K562 (cell line): Measurements from ENCODE around the gene ISYNA1. TPM values are rescaled to one million over a fixed set of nuclear protein-coding genes. Genes with fewer than 3 reads are reported as not detected.
A peak's percentile ranks its signal among the peaks of the same experiment; 100 is the strongest.

Source experiments
- ATF3 ChIP-seq, 2 experiments: fragments of 450-650 bp in 1 of 2; sonication (generic) in 1 of 2; formaldehyde crosslinking in 1 of 2; IDR thresholded peaks in 1 of 2; conservative IDR thresholded peaks in 1 of 2; 2 replicates each; pipeline versions ENCODE4 v1.6.1 to v1.8.1; 2016 to 2023; ENCODE audit warnings: mild to moderate bottlenecking in 2 of 2, moderate library complexity in 2 of 2, inconsistent platforms in 1 of 2, missing genetic modification reagents in 1 of 2
- CBX5 ChIP-seq: IDR thresholded peaks from 2 replicates; pipeline ENCODE4 v1.6.1; 2014; ENCODE audit warnings: low read depth, borderline replicate concordance
- CHAMP1 ChIP-seq: fragments of 450-650 bp; IDR thresholded peaks from 2 replicates; pipeline ENCODE4 v1.6.1; 2016; ENCODE audit warnings: mild to moderate bottlenecking
- CHD4 ChIP-seq: fragments of 200-600 bp; sonication (generic); IDR thresholded peaks from 3 replicates; pipeline ENCODE4 v1.6.1; 2012; ENCODE audit warnings: low read depth, mild to moderate bottlenecking, mixed read lengths, low read length, inconsistent platforms; ENCODE audit not compliant: insufficient read depth, insufficient replicate concordance, poor library complexity, severe bottlenecking
- EP300 ChIP-seq: IDR thresholded peaks from 2 replicates; pipeline ENCODE4 v1.6.1; 2012; ENCODE audit warnings: low read length, improper control_type of control experiment
- HDAC8 ChIP-seq: fragments of 450-650 bp; IDR thresholded peaks from 2 replicates; pipeline ENCODE4 v1.6.1; 2016; ENCODE audit warnings: mild to moderate bottlenecking, missing genetic modification characterization, moderate library complexity, missing compliant biosample characterization
- MECOM ChIP-seq: fragments of 250-450 bp; sonication (Bioruptor Pico); IDR thresholded peaks from 2 replicates; pipeline ENCODE4 v1.8.0; 2022; ENCODE audit warnings: inconsistent platforms
- POLR2AphosphoS2 ChIP-seq: IDR thresholded peaks from 2 replicates; pipeline ENCODE4 v1.6.1; 2012; ENCODE audit warnings: low read length, improper control_type of control experiment
- PPARD ChIP-seq: fragments of 250-450 bp; sonication (Bioruptor Pico); IDR thresholded peaks from 2 replicates; pipeline ENCODE4 v1.8.0; 2022; ENCODE audit warnings: inconsistent platforms, mild to moderate bottlenecking, moderate library complexity
- RBM22 ChIP-seq: fragments of 200-400 bp; formaldehyde crosslinking; IDR thresholded peaks from 2 replicates; pipeline ENCODE4 v1.6.1; 2018; ENCODE audit warnings: low read length, low read depth; ENCODE audit not compliant: poor library complexity, severe bottlenecking
- SAP30 ChIP-seq: fragments of 200-600 bp; sonication (generic); IDR thresholded peaks from 2 replicates; pipeline ENCODE4 v1.6.1; 2012; ENCODE audit warnings: borderline replicate concordance, low read depth, mild to moderate bottlenecking, moderate library complexity, low read length, control low read depth, inconsistent platforms; ENCODE audit not compliant: insufficient read depth, poor library complexity, severe bottlenecking
- SNRNP70 ChIP-seq: fragments of 200-400 bp; formaldehyde crosslinking; optimal IDR thresholded peaks from 2 replicates; pipeline ENCODE3; 2017; ENCODE audit warnings: low read depth, low read length
- ZKSCAN8 ChIP-seq: fragments of 200-800 bp; sonication (Bioruptor generic); IDR thresholded peaks from 2 replicates; pipeline ENCODE4 v1.6.1; 2016; ENCODE audit warnings: missing genetic modification characterization, missing compliant biosample characterization
- ZNF143 ChIP-seq: sonication (generic); formaldehyde crosslinking; IDR thresholded peaks from 2 replicates; pipeline ENCODE4 v1.9.0; 2022; ENCODE audit warnings: mild to moderate bottlenecking, missing genetic modification reagents
- ZNF347 ChIP-seq: fragments of 450-650 bp; formaldehyde crosslinking; IDR thresholded peaks from 2 replicates; pipeline ENCODE4 v1.4.0; 2020; ENCODE audit warnings: low read depth, mild to moderate bottlenecking, moderate library complexity
- ZNF431 ChIP-seq: sonication (generic); formaldehyde crosslinking; IDR thresholded peaks from 2 replicates; pipeline ENCODE4 v1.8.0; 2022; ENCODE audit warnings: mild to moderate bottlenecking, missing genetic modification reagents
- ZNF699 ChIP-seq: fragments of 250-450 bp; sonication (Bioruptor Pico); IDR thresholded peaks from 2 replicates; pipeline ENCODE4 v1.8.0; 2021; ENCODE audit warnings: mild to moderate bottlenecking, moderate library complexity; ENCODE audit not compliant: insufficient replicate concordance
- polyA plus RNA-seq, 8 experiments: library from polyadenylated mRNA; depleted of rRNA in 4 of 8; stranded (reverse) in 5 of 8; unstranded in 3 of 8; fragments of >200 nt; fragmentation: Nextera tagmentation in 2 of 8; fragmentation: Illumina TruSeq in 1 of 8; extraction: Ambion mirVana in 2 of 8; extraction: Trizol in 1 of 8; gene quantifications; 2 replicates each; pipeline versions ENCODE4 v1.2.1 to v1.2.3, GENCODE V29; 2011 to 2014; ENCODE audit warnings: inconsistent platforms in 1 of 8, missing spikeins in 1 of 8
- total RNA-seq, 7 experiments: library from RNA; depleted of rRNA in 6 of 7; stranded (reverse); fragments of >200 nt in 6 of 7; fragmentation: Illumina TruSeq in 2 of 7; extraction: Trizol in 2 of 7; gene quantifications; 2 replicates each; pipeline versions ENCODE4 v1.2.1 to v1.2.3, GENCODE V29; 2011 to 2021; ENCODE audit warnings: low replicate concordance in 1 of 7
- TF ChIP-seq, protein P1 (sequence below): fragments of 450-650 bp; IDR thresholded peaks from 2 replicates; pipeline ENCODE4 v1.6.1; 2017; ENCODE audit warnings: antibody characterized with exemption
- TF ChIP-seq, protein P2 (sequence below): fragments of 450-650 bp; IDR thresholded peaks from 2 replicates; pipeline ENCODE4 v1.7.1; 2018; ENCODE audit warnings: mild to moderate bottlenecking, low read depth; ENCODE audit not compliant: partially characterized antibody

Gene ISYNA1
- total and polyA plus RNA-seq, 9 of the 15 experiments (the other 6 are each of a cell fraction or from before 2014, with no cell fraction given), result 21.8 to 460 (median 93.2) TPM

DNA sequence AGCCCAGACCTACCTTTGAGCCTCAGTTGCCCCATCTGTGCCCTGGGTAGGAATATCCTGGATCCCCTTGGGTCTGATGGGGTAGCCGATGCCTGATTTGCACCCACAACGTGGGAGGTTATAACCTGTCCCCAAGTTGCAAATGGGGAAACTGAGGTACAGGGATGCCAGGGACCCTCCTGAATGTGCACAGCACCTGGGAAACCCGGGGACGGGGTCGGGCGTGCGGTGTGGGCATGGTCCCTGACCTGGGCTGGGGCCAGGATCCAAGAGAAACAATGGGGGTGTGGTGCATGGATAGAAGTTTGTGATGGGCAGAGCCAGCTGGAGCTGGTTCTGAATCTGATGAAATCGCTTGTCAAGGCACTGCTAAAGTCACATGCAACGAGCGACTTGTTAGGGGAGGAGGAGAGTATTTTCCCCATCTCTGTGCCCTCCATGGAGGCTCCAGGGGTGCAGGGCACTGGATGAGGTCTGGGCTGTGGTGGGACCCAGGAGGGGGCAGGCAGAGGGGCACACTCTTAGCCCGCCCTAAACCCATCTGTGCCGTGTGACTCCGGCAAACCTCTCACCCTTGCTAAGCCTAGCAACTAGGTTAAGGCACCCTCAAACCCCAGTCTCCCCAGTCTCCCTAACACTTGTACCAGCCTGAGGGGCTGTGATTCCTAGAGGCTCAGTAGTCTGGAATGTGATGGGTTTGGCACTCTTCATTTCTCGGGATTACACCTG lies 51.2 kb downstream of the ISYNA1 start (continued):
- TF ChIP-seq, protein P1, sequence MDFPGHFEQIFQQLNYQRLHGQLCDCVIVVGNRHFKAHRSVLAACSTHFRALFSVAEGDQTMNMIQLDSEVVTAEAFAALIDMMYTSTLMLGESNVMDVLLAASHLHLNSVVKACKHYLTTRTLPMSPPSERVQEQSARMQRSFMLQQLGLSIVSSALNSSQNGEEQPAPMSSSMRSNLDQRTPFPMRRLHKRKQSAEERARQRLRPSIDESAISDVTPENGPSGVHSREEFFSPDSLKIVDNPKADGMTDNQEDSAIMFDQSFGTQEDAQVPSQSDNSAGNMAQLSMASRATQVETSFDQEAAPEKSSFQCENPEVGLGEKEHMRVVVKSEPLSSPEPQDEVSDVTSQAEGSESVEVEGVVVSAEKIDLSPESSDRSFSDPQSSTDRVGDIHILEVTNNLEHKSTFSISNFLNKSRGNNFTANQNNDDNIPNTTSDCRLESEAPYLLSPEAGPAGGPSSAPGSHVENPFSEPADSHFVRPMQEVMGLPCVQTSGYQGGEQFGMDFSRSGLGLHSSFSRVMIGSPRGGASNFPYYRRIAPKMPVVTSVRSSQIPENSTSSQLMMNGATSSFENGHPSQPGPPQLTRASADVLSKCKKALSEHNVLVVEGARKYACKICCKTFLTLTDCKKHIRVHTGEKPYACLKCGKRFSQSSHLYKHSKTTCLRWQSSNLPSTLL, result no peak
- TF ChIP-seq POLR2AphosphoS2, result peak; percentile 84
- TF ChIP-seq SAP30, result peak; percentile 34
- no peak for TF ChIP-seq HDAC8 (tag)
- peak; percentile 46; the same call in 1 of the 2 replicates for TF ChIP-seq ATF3 (IDR thresholded peaks at IDR 0.05)
- no peak for TF ChIP-seq ATF3 (CRISPR knock-in tag; conservative IDR thresholded peaks at IDR 0.05)
- TF ChIP-seq ZNF699 (CRISPR knock-in tag), result no peak
- TF ChIP-seq MECOM (CRISPR knock-in tag), result no peak
- TF ChIP-seq CHD4, result no peak
- no peak for TF ChIP-seq CBX5
- peak; percentile 26; the same call in 1 of the 2 replicates for TF ChIP-seq EP300
- TF ChIP-seq RBM22, result peak; percentile 8
- no peak for TF ChIP-seq ZNF143 (CRISPR knock-in tag)
- no peak for TF ChIP-seq ZKSCAN8 (CRISPR knock-in tag)
- TF ChIP-seq CHAMP1, result no peak
- TF ChIP-seq ZNF347 (CRISPR knock-in tag), result no peak
- no peak for TF ChIP-seq SNRNP70
- TF ChIP-seq, protein P2, sequence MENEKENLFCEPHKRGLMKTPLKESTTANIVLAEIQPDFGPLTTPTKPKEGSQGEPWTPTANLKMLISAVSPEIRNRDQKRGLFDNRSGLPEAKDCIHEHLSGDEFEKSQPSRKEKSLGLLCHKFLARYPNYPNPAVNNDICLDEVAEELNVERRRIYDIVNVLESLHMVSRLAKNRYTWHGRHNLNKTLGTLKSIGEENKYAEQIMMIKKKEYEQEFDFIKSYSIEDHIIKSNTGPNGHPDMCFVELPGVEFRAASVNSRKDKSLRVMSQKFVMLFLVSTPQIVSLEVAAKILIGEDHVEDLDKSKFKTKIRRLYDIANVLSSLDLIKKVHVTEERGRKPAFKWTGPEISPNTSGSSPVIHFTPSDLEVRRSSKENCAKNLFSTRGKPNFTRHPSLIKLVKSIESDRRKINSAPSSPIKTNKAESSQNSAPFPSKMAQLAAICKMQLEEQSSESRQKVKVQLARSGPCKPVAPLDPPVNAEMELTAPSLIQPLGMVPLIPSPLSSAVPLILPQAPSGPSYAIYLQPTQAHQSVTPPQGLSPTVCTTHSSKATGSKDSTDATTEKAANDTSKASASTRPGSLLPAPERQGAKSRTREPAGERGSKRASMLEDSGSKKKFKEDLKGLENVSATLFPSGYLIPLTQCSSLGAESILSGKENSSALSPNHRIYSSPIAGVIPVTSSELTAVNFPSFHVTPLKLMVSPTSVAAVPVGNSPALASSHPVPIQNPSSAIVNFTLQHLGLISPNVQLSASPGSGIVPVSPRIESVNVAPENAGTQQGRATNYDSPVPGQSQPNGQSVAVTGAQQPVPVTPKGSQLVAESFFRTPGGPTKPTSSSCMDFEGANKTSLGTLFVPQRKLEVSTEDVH, result no peak
- TF ChIP-seq ZNF431 (CRISPR knock-in tag), result 0 out of 2 replicates have a peak, but pooled peaks have one; percentile 48
- TF ChIP-seq PPARD (CRISPR knock-in tag), result no peak
